Measurements from ENCODE around the gene NCBP3.

NCBP3 gene

GRCh38 chr17:3780986-3781385 is 65.1 kb downstream of the NCBP3 start:
- no peak for DNase-seq

- no peak for DNase-seq
Measured at GRCh38 chr17:3777366-3778120, 68.5 kb downstream of the NCBP3 start.

- no peak for DNase-seq
Measured at GRCh38 chr17:3773966-3774365, 72.1 kb downstream of the NCBP3 start.

- DNase-seq, result no peak
Measured at GRCh38 chr17:3773511-3773910, 72.5 kb downstream of the NCBP3 start.

GRCh38 chr17:3772764-3773163 is 73.3 kb downstream of the NCBP3 start:
- DNase-seq, result no peak

- no peak for DNase-seq
Measured at GRCh38 chr17:3771140-3771539, 74.9 kb downstream of the NCBP3 start.

GRCh38 chr17:3770466-3770865 is 75.6 kb downstream of the NCBP3 start:
- DNase-seq, result no peak

GRCh38 chr17:3768769-3769168 is 77.3 kb downstream of the NCBP3 start:
- DNase-seq, result no peak

- DNase-seq, result no peak
Measured at GRCh38 chr17:3768341-3768740, 77.7 kb downstream of the NCBP3 start.

GRCh38 chr17:3766779-3767178 is 79.3 kb downstream of the NCBP3 start:
- DNase-seq, result no peak

GRCh38 chr17:3765981-3766380 is 80.1 kb downstream of the NCBP3 start:
- DNase-seq, result no peak

GRCh38 chr17:3763777-3764170 is 82.3 kb downstream of the NCBP3 start:
- no peak for DNase-seq

GRCh38 chr17:3762922-3763776 is 82.9 kb downstream of the NCBP3 start:
- no peak for DNase-seq

GRCh38 chr17:3761918-3762380 is 84.1 kb downstream of the NCBP3 start:
- DNase-seq, result no peak

- DNase-seq, result no peak
Measured at GRCh38 chr17:3761036-3761917, 84.8 kb downstream of the NCBP3 start.

- no peak for DNase-seq
Measured at GRCh38 chr17:3759597-3760216, 86.3 kb downstream of the NCBP3 start.

GRCh38 chr17:3755335-3756030 is 90.6 kb downstream of the NCBP3 start:
- DNase-seq, result no peak

- no peak for DNase-seq
Measured at GRCh38 chr17:3754458-3755334, 91.3 kb downstream of the NCBP3 start.

GRCh38 chr17:3754066-3754457 is 92.0 kb downstream of the NCBP3 start:
- DNase-seq, result no peak

- DNase-seq, result no peak
Measured at GRCh38 chr17:3753624-3754023, 92.4 kb downstream of the NCBP3 start.

Data from cortex of kidney (tissue), 1 donor.